Germinal center (tissue), 1 donor: ENCODE results near the gene ABL2.
A peak's percentile ranks its signal among the peaks of the same experiment; 100 is the strongest.
"Not testable (repeated sequence)": the region's sequence is repeated elsewhere in the genome, so short reads cannot be mapped to it uniquely, and the experiment has no call there.

Source experiments
- DNase-seq: peaks from one replicate; pipeline ENCODE4 v3.0.0; 2012; ENCODE audit warnings: mixed read lengths, low spot score

Gene ABL2

GRCh38 chr1:179229214-179230140 is at the start of gene ABL2:
Gene ABL2 (minus strand): TSS chr1:179229677. CDS start chr1:179229397, 280 bp downstream.
- DNase-seq: peak; percentile 71

GRCh38 chr1:179278920-179279319 is 49.4 kb upstream of the ABL2 start:
- DNase-seq: no peak

GRCh38 chr1:179274424-179274823 is 44.9 kb upstream of the ABL2 start:
- DNase-seq: not testable (repeated sequence)

GRCh38 chr1:179269071-179269470 is 39.6 kb upstream of the ABL2 start:
- no peak for DNase-seq

- no peak for DNase-seq
These were observed 35.0 kb upstream of the ABL2 start for GRCh38 chr1:179264507-179264906.

GRCh38 chr1:179263121-179263520 is 33.6 kb upstream of the ABL2 start:
- DNase-seq: no peak

GRCh38 chr1:179262183-179262582 is 32.7 kb upstream of the ABL2 start:
- DNase-seq: no peak

GRCh38 chr1:179253286-179253972 is 24.0 kb upstream of the ABL2 start:
- no peak for DNase-seq

GRCh38 chr1:179252606-179253005 is 23.1 kb upstream of the ABL2 start:
- no peak for DNase-seq

GRCh38 chr1:179251675-179252074 is 22.2 kb upstream of the ABL2 start:
- DNase-seq: no peak

- DNase-seq: no peak
These were observed 18.4 kb upstream of the ABL2 start for GRCh38 chr1:179247923-179248322.

- not testable (repeated sequence) for DNase-seq
These were observed 15.9 kb upstream of the ABL2 start for GRCh38 chr1:179245426-179245825.

- no peak for DNase-seq
These were observed 12.1 kb upstream of the ABL2 start for GRCh38 chr1:179241530-179242097.

- DNase-seq: no peak
These were observed 7.7 kb upstream of the ABL2 start for GRCh38 chr1:179237222-179237621.

- no peak for DNase-seq
These were observed 5.4 kb upstream of the ABL2 start for GRCh38 chr1:179234863-179235262.

- no peak for DNase-seq
These were observed 2.4 kb upstream of the ABL2 start for GRCh38 chr1:179231923-179232322.

- DNase-seq: no peak
These were observed 1.2 kb upstream of the ABL2 start for GRCh38 chr1:179230721-179231120.

- no peak for DNase-seq
These were observed 774 bp upstream of the ABL2 start for GRCh38 chr1:179230251-179230650.

GRCh38 chr1:179228783-179229213 is 679 bp downstream of the ABL2 start:
- no peak for DNase-seq

GRCh38 chr1:179226738-179227137 is 2.7 kb downstream of the ABL2 start:
- DNase-seq: no peak

GRCh38 chr1:179224466-179224865 is 5.0 kb downstream of the ABL2 start:
- not testable (repeated sequence) for DNase-seq

- not testable (repeated sequence) for DNase-seq
These were observed 8.4 kb downstream of the ABL2 start for GRCh38 chr1:179221121-179221520.
